Measurements from ENCODE around the gene TSNAXIP1. TPM values are rescaled to one million over a fixed set of nuclear protein-coding genes. Genes with fewer than 3 reads are reported as not detected.

Gene TSNAXIP1
- total RNA-seq, 1 experiment from 2014 or later: 0.84 TPM

GRCh38 chr16:67846063-67846319 is 39.3 kb downstream of the TSNAXIP1 start:
- Mint-ChIP-seq H3K4me3 (ENCODE audit: unreplicated experiment) (peak overlapping the region; percentile 75), H3K27ac (ENCODE audit: unreplicated experiment) (peak overlapping the region; percentile 62), H3K27me3 (ENCODE audit: insufficient read depth, unreplicated experiment) (no peaks in the 10 kb centered on the region), H3K9me3 (ENCODE audit: unreplicated experiment) (no peaks in the 10 kb centered on the region), H3K4me1 (ENCODE audit: low read depth, unreplicated experiment) (peaks cover 17% of the 10 kb centered on the region), H3K36me3 (ENCODE audit: insufficient read depth, unreplicated experiment) (peaks cover 59% of the 10 kb centered on the region)
- peak overlapping the region; percentile 98 for H3K4me3 ChIP-seq (ENCODE audit: low read depth, low read length)
- intact Hi-C loops (cut with micrococcal nuclease; ENCODE audit: unreplicated experiment): loop anchor here (1.0 to 2.0 kb wide), 6 partner anchors 11 to 89 kb away; partner anchors contain the start of genes EDC4, PSKH1, RANBP10 and TSNAXIP1
- H3K27me3 ChIP-seq (replicated peaks; ENCODE audit: control insufficient read depth, insufficient read depth, low read length): no peaks in the 10 kb centered on the region
- peaks cover 37% of the 10 kb centered on the region for H3K4me1 ChIP-seq
- ChIA-PET POLR2A (interaction anchor here (0.6 to 1.9 kb wide), 10 partner anchors 11 to 1285 kb away, joined by 3 to 9 read pairs (median 4); partner anchors contain the start of genes RANBP10 and TSNAXIP1), CTCF (interaction anchor here (0.7 to 3.2 kb wide), 7 partner anchors 8 to 38 kb away, joined by 3 to 18 read pairs (median 7); no protein-coding TSS in a partner anchor)
- no peak for DNase-seq
- no peaks in the 10 kb centered on the region; the same call in none of the 2 replicates for H3K36me3 ChIP-seq (ENCODE audit: control insufficient read depth, insufficient read depth, low read length)
- TF ChIP-seq, protein P1, sequence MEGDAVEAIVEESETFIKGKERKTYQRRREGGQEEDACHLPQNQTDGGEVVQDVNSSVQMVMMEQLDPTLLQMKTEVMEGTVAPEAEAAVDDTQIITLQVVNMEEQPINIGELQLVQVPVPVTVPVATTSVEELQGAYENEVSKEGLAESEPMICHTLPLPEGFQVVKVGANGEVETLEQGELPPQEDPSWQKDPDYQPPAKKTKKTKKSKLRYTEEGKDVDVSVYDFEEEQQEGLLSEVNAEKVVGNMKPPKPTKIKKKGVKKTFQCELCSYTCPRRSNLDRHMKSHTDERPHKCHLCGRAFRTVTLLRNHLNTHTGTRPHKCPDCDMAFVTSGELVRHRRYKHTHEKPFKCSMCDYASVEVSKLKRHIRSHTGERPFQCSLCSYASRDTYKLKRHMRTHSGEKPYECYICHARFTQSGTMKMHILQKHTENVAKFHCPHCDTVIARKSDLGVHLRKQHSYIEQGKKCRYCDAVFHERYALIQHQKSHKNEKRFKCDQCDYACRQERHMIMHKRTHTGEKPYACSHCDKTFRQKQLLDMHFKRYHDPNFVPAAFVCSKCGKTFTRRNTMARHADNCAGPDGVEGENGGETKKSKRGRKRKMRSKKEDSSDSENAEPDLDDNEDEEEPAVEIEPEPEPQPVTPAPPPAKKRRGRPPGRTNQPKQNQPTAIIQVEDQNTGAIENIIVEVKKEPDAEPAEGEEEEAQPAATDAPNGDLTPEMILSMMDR (IDR thresholded peaks at IDR 0.05; ENCODE audit: insufficient read depth in 1 of 2, low read depth in 1 of 2, low read length in 1 of 2, severe bottlenecking in 1 of 2, unreplicated experiment in 1 of 2): no peak
- no TSS peak for BruUV-seq (replicated peaks)
- H3K9me3 ChIP-seq: no peaks in the 10 kb centered on the region

DNA sequence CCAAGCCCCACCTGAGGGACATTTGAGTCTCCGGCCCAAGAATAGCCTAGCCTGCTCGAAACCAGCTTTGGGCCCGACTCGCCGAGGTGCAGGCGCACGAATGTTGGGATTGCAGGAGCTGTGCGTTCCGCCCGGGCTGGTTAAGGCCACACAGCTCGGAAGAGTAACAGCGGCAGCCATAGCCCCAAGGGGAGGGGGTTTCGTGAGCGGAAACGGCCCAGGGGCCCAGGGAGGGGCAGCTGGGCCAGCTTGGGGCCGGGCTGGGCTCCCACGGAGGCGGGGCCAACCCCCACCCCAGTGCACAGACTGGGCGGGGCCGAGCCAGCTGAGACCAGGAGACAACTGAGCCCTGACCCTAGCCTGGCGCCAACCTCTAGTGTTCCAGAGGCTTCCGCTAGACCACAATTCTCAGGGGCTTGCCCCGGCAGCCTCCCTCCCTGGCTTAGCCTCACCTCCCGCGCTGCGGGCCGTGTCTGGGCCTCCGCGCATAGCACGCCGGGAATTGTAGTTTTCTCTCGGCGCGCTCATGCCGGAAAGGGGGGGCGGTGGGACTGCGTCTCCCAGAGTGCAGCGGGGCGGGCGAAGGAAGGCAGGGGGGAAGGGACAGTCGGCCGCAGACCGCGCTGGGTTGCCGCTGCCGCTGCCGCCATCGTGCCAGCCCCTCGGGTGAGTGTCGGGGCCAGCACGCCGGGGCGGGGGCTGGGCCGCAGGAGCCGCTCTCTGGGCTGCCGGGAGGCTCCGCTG is 39.8 kb downstream of the TSNAXIP1 start, which contains the start of gene NUTF2:
NUTF2 (plus strand) TSS at position 614 of the 744 bp plus-strand sequence. CDS start 18,198 bp downstream, outside the sequence.
- BruUV-seq (replicated peaks): no TSS peak
- no peaks in the 10 kb centered on the region for H3K27me3 Mint-ChIP-seq (ENCODE audit: insufficient read depth, unreplicated experiment)
- no peaks in the 10 kb centered on the region for H3K9me3 ChIP-seq
- intact Hi-C loops (cut with micrococcal nuclease; ENCODE audit: unreplicated experiment): loop anchor here (1.0 to 2.0 kb wide), 6 partner anchors 11 to 89 kb away; partner anchors contain the start of genes EDC4, PSKH1, RANBP10 and TSNAXIP1
- H3K4me3 Mint-ChIP-seq (ENCODE audit: unreplicated experiment): peak within 1 kb of the TSS; percentile 75
- H3K9me3 Mint-ChIP-seq (ENCODE audit: unreplicated experiment): no peaks in the 10 kb centered on the region
- peak; percentile 99 for DNase-seq
- no peaks in the 10 kb centered on the region; the same call in none of the 2 replicates for H3K36me3 ChIP-seq (ENCODE audit: control insufficient read depth, insufficient read depth, low read length)
- peaks cover 17% of the 10 kb centered on the region for H3K4me1 Mint-ChIP-seq (ENCODE audit: low read depth, unreplicated experiment)
- H3K36me3 Mint-ChIP-seq (ENCODE audit: insufficient read depth, unreplicated experiment): peaks cover 59% of the 10 kb centered on the region
- peak within 1 kb of the TSS; percentile 93 for H3K27ac Mint-ChIP-seq (ENCODE audit: unreplicated experiment)
- peaks cover 33% of the 10 kb centered on the region for H3K4me1 ChIP-seq
- ChIA-PET CTCF (interaction anchor here (0.7 to 3.2 kb wide), 7 partner anchors 9 to 37 kb away, joined by 3 to 18 read pairs (median 7); no protein-coding TSS in a partner anchor), POLR2A (interaction anchor here (0.6 to 1.9 kb wide), 11 partner anchors 11 to 1286 kb away, joined by 3 to 9 read pairs (median 3); partner anchors contain the start of genes RANBP10 and TSNAXIP1)
- TF ChIP-seq, protein P1 (IDR thresholded peaks at IDR 0.05; ENCODE audit: insufficient read depth in 1 of 2, low read depth in 1 of 2, low read length in 1 of 2, severe bottlenecking in 1 of 2, unreplicated experiment in 1 of 2): no peak
- H3K27me3 ChIP-seq (replicated peaks; ENCODE audit: control insufficient read depth, insufficient read depth, low read length): no peaks in the 10 kb centered on the region
- H3K4me3 ChIP-seq (ENCODE audit: low read depth, low read length): peak within 1 kb of the TSS; percentile 98

All from Caco-2 (cell line).